H4 (cell line): ENCODE data around the gene VDR. TPM values are rescaled to one million over a fixed set of nuclear protein-coding genes. Genes with fewer than 3 reads are reported as not detected.

ENCODE experiments used
- DNase-seq: peaks from one replicate; pipeline ENCODE4 v3.0.0-alpha.2; 2015; ENCODE audit warnings: low spot score
- total RNA-seq: library from RNA; depleted of rRNA; stranded (reverse); fragments of >200 nt; shearing (Covaris generic); gene quantifications from 2 replicates; pipeline ENCODE4 v1.2.3, GENCODE V29; 2014

Gene VDR
- total RNA-seq, 1 experiment from 2014 or later: 7.3 TPM

DNA sequence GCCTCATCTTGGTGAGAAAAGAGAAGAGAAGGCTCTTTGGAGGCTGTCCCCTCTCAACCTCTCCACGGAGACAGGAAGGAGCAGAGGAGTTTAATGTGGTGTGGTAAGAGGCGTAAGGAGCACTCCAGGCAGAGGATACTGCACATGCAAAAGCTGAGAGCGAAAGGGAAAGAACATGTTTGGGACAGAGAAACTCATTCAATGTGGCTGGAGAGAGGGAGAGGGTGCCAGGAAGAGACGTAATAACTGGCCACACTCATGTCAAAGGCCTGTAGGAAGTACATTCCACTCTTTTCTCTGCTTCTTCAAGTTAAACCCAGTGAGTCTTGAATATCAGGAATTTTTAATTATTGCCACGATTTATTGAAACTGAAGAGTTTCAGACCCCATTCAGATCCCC lies 12.0 kb downstream of the VDR start:
- no peak for DNase-seq

GRCh38 chr12:47891356-47891755 lies 13.4 kb downstream of the VDR start:
- DNase-seq: no peak

GRCh38 chr12:47889040-47889439 lies 15.8 kb downstream of the VDR start:
- no peak for DNase-seq

DNA sequence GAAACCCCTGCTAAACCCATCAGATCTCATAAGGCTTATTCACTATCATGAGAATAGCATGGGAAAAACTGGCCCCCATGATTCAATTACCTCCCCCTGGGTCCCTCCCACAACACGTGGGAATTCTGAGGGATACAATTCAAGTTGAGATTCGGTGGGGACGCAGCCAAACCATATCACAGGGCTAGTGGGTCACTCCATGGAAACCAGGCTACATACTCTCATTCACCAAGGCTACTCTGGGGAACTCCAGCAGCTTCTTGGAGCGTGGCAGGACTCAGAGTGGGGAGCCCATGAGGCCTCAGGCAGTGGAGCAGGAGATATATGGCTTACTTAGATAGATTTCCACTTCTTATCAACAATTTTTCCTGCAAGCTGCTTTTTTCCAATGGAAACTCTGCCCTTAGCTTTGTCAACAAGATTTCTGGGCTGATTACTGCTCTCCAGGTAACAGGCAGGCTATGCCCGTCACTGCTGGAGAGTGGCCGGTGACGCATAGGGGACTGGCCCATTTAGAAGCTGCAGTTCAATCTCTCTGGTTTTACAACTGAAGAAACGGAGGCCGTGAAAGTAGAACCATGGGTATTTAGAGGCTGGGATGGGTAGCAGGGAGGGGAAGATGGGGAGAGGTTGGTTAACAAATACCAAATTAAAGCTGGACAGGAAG lies 16.5 kb downstream of the VDR start:
- DNase-seq: no peak

- no peak for DNase-seq
Measured at GRCh38 chr12:47887529-47887928, 17.3 kb downstream of the VDR start.

GRCh38 chr12:47886510-47887240 lies 18.1 kb downstream of the VDR start:
- DNase-seq: no peak

- no peak for DNase-seq
Measured at GRCh38 chr12:47885566-47885965, 19.2 kb downstream of the VDR start.

- no peak for DNase-seq
Measured at GRCh38 chr12:47885012-47885501, 19.7 kb downstream of the VDR start.

DNA sequence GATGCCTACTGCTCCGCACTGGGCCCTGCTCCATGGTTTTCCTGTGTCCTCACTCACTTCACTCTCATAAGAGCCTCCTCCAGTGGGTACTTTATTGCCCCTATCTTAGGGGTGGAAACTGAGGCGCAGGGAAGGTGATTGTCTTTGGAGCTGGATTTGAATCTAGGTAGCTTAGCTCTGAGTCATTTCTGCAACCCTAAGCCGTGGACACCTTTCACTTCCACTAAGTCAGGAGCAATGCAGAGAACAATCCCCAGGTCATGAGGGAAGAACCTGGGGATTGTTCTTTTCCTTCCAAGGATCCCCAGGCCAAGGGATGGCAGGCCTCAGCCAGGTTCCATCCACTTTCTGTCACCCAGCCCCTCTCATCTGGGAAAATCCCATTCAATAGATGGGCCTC lies 20.3 kb downstream of the VDR start:
- no peak for DNase-seq

- DNase-seq: no peak
Measured at GRCh38 chr12:47883663-47884195, 21.1 kb downstream of the VDR start.

- no peak for DNase-seq
Measured at GRCh38 chr12:47882781-47883546, 21.8 kb downstream of the VDR start.

DNA sequence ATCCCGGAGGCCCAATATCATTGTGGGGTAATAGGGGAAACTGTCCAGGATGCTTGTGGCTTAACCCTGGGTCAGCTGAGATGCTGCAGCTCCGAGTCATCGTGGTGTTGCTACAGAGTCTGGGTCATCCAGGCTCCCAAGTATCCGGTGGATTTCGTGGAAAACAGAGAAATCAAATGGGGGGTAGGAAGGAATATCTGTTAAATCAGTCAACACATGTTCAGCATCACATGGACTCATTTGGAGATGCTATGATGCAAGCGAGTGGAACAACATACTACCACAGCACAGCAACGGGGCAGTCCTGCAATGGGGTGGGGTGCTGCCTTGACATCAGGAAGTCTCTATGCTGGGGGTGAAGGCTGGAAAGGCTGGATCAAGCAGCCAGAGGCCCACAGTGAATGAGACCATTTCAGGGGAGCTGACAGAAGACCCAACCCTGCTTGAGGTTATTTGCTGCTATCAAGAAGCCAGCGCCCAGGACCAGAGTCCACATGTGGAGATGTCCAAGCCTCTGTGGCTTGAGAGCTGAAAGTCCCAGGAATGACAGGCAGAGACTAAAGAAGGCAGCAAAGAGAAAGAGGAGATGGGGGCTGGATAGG lies 22.9 kb downstream of the VDR start:
- DNase-seq: peak; percentile 42

GRCh38 chr12:47881051-47881450 lies 23.7 kb downstream of the VDR start:
- no peak for DNase-seq

DNA sequence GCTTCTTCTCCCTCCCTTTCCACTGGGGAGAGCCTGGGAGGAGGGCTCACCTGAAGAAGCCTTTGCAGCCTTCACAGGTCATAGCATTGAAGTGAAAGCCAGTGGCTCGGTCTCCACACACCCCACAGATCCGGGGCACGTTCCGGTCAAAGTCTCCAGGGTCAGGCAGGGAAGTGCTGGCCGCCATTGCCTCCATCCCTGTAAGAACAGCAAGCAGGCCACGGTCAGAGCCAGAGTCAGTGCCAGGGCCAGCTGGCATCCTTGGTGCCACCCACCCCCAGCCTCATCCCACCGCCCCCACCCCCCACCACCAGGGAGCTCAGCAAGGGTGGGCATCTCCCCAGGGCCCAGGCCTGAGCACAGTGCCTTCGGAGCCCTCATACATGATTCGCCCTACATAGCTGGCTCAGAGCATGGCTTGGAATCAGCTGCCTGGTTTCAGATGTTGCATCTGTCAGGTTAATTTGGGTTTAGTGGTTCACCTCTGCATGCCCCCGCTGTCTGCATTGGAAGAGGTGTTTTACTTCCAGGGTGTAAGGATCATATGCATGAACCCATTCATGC lies 25.8 kb downstream of the VDR start:
- DNase-seq: no peak

GRCh38 chr12:47878293-47878917 lies 26.4 kb downstream of the VDR start:
- no peak for DNase-seq

- no peak for DNase-seq
Measured at GRCh38 chr12:47877081-47877480, 27.7 kb downstream of the VDR start.

GRCh38 chr12:47876440-47876960 lies 28.3 kb downstream of the VDR start:
- no peak for DNase-seq

DNA sequence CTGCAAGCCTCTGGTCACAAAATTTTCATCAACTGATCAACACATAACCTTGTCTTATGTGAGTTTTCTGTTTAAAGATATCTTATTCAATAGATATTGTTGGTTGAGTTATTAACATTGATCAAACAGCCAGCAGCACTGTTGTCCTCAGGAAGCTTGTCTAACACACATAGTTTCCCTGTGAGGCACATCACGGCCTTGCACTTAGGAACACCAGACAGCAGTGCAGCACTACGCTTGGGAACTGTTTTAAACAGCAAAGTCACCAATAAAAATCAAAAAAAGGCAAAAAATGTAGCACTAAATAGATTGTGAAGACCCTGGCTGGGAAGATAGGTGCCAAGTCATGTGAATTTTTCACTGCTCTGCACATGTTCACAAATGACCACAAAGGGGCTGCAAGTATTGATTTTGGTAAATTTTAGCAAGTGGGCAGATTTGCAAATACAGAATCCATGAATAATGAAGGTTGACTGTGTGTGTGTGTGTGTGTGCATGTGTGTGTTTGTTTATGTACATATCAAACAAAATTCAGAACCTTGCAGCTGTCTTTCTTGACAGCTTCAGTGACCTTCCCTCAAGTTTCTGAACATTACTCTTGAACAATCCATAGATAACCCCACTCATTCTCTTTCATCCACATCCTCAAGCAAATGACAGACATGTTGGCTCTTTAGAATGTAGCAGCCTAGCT lies 28.9 kb downstream of the VDR start:
- no peak for DNase-seq

GRCh38 chr12:47874316-47874715 lies 30.5 kb downstream of the VDR start:
- no peak for DNase-seq

DNA sequence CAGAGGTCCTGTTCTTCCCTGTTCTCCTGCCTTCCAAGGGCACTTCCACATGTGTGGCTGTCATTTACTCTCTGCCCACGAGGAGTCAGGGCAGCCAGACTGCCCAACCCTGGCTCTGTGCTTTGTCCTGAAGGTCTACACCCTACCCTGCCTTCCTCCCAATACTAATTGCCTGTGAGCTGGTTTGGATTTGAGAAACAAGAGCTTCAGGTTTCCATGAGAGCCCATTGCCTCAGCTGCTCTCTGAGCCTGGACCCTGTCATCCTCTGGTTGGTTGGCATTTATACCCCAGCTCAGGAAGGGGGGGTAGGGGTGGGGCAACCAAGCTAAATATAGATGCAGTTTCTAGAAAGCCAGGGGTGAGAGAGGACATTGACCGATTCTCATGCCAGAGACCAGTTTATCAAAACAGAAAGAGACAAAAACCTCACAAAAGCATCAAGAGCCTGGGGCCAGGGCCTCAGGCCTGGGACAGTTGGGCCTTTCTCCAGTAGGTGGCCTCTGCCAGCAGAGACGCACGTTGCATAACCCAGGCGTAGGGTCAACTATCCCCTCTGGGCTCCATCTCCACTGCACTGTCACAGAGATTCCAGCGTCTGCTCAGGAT lies 34.5 kb downstream of the VDR start:
- DNase-seq: no peak
